ENCODE measurements around the gene ANKRD27. TPM values are rescaled to one million over a fixed set of nuclear protein-coding genes. Genes with fewer than 3 reads are reported as not detected.

The ANKRD27 gene
- total and polyA plus RNA-seq, 10 of the 15 experiments (the other 5 are each of a cell fraction or from before 2014, with no cell fraction given) = 2.8 to 49.9 (median 28.5) TPM

DNA sequence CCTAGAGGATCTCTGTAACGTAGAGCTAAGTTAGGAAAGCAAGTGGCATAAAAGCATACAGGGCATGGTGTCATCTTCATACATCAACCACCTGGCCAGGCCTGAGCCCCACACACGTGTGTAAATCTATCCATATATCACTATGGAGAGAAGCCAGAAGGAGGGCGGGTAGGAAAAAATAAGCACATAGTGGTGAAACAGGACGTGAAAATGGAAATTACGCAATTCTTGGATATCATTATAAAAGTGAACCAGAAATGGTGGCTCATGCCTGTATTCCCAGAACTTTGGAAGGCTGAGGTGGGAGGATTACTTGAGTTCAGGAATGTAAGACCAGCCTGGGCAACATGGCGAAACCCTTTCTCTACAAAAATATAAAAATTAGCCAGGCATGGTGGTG, 50.6 kb downstream of the ANKRD27 start:
- no peak for FAIRE-seq
- ATAC-seq = no peak
- ChIA-PET POLR2A (no interaction called here), RAD21 (ENCODE audit: unreplicated experiment) (no interaction called here), SMC1A (ENCODE audit: uncharacterized antibody, unreplicated experiment) (no interaction called here), CTCF (interaction anchor here (0.6 kb wide), 1 partner anchor 368 kb away, joined by 3 read pairs; no protein-coding TSS in a partner anchor)
- BruUV-seq (replicated peaks) = no TSS peak
- H3K9me3 ChIP-seq (replicated peaks; ENCODE audit: control insufficient read depth, insufficient read depth, low read length) = no peaks in the 10 kb centered on the region
- in situ Hi-C loops (cut with MboI) = no loop called here
- no peak overlapping the region for H3K27ac ChIP-seq (ENCODE audit: control insufficient read depth, insufficient read depth)
- H3K36me3 ChIP-seq (ENCODE audit: control insufficient read depth in 2 of 2, insufficient read depth in 2 of 2, low read length in 1 of 2) = peaks cover 0 to 13% of the 10 kb centered on the region in 2 experiments
- no peaks in the 10 kb centered on the region for H4K20me1 ChIP-seq (ENCODE audit: control insufficient read depth, insufficient read depth)
- no peak for DNase-seq (ENCODE audit: low read depth, low spot score)
- over 99% methylated on average over 6 of the region's 6 CpGs for WGBS (ENCODE audit: insufficient coverage, insufficient replicate concordance, low lambda C conversion rate, missing lambda C conversion rate)
- H3K4me3 ChIP-seq = no peak overlapping the region
- H3K27me3 ChIP-seq (replicated peaks in 1 of 2; ENCODE audit: control insufficient read depth in 2 of 2, insufficient read depth in 2 of 2, low read length in 1 of 2) = no peaks in the 10 kb centered on the region
- H3K4me2 ChIP-seq (ENCODE audit: control insufficient read depth, insufficient read depth) = no peak overlapping the region
- TF ChIP-seq JUND (IDR thresholded peaks at IDR 0.05; ENCODE audit: low read depth, low read length) (no peak), SUPT20H (IDR thresholded peaks at IDR 0.05; ENCODE audit: borderline replicate concordance, control insufficient read depth, low read depth, low read length) (no peak), ELK1 (IDR thresholded peaks at IDR 0.05; ENCODE audit: low read depth, low read length) (no peak), RUNX3 (IDR thresholded peaks at IDR 0.05; ENCODE audit: low read length) (no peak), EZH2 (IDR thresholded peaks at IDR 0.05; ENCODE audit: borderline replicate concordance, control insufficient read depth, low read depth, low read length) (no peak), MEF2A (IDR thresholded peaks at IDR 0.05; ENCODE audit: insufficient read depth, low read depth, low read length) (no peak), SMARCA5 (IDR thresholded peaks at IDR 0.05) (no peak), RFX5 (IDR thresholded peaks at IDR 0.05; ENCODE audit: low read depth, low read length) (no peak), IRF3 (IDR thresholded peaks at IDR 0.05) (no peak), NRF1 (conservative IDR thresholded peaks at IDR 0.05; ENCODE audit: low read depth, low read length) (no peak), MEF2B (IDR thresholded peaks at IDR 0.05; ENCODE audit: partially characterized antibody, poor library complexity, severe bottlenecking) (no peak), CHD4 (IDR thresholded peaks at IDR 0.05) (no peak), TARDBP (IDR thresholded peaks at IDR 0.05; ENCODE audit: borderline replicate concordance) (no peak)
- TF ChIP-seq, protein P1, sequence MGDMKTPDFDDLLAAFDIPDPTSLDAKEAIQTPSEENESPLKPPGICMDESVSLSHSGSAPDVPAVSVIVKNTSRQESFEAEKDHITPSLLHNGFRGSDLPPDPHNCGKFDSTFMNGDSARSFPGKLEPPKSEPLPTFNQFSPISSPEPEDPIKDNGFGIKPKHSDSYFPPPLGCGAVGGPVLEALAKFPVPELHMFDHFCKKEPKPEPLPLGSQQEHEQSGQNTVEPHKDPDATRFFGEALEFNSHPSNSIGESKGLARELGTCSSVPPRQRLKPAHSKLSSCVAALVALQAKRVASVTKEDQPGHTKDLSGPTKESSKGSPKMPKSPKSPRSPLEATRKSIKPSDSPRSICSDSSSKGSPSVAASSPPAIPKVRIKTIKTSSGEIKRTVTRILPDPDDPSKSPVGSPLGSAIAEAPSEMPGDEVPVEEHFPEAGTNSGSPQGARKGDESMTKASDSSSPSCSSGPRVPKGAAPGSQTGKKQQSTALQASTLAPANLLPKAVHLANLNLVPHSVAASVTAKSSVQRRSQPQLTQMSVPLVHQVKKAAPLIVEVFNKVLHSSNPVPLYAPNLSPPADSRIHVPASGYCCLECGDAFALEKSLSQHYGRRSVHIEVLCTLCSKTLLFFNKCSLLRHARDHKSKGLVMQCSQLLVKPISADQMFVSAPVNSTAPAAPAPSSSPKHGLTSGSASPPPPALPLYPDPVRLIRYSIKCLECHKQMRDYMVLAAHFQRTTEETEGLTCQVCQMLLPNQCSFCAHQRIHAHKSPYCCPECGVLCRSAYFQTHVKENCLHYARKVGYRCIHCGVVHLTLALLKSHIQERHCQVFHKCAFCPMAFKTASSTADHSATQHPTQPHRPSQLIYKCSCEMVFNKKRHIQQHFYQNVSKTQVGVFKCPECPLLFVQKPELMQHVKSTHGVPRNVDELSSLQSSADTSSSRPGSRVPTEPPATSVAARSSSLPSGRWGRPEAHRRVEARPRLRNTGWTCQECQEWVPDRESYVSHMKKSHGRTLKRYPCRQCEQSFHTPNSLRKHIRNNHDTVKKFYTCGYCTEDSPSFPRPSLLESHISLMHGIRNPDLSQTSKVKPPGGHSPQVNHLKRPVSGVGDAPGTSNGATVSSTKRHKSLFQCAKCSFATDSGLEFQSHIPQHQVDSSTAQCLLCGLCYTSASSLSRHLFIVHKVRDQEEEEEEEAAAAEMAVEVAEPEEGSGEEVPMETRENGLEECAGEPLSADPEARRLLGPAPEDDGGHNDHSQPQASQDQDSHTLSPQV (IDR thresholded peaks at IDR 0.05) = no peak
- H3K4me1 ChIP-seq (ENCODE audit: control insufficient read depth, insufficient read depth, low read length) = no peaks in the 10 kb centered on the region
- no peaks in the 10 kb centered on the region for H3K79me2 ChIP-seq (ENCODE audit: control insufficient read depth, insufficient read depth, low read length)
- H2AFZ ChIP-seq (ENCODE audit: control insufficient read depth, low read depth, low read length) = no peak overlapping the region
- no peak overlapping the region for H3K9ac ChIP-seq (ENCODE audit: control insufficient read depth, insufficient read depth, low read length)
- intact Hi-C loops (cut with micrococcal nuclease; ENCODE audit: unreplicated experiment) = no loop called here

Measured in GM12878 (cell line).